CD4-positive, alpha-beta T cell treated with Interleukin-2 at 100 ng/mL for 4 hours (primary cell): ENCODE measurements around the gene COL13A1.

ENCODE experiments used
- DNase-seq: peaks from one replicate; pipeline ENCODE4 v3.0.0-alpha.2; 2020; ENCODE audit warnings: low spot score

The COL13A1 gene

GRCh38 chr10:69801434-69802315 lies at the start of gene COL13A1:
Gene COL13A1, plus strand, starts transcription at chr10:69801906. Its CDS starts 518 bp downstream, at chr10:69802424.
- DNase-seq, result no peak

GRCh38 chr10:69752479-69752878 lies 49.2 kb upstream of the COL13A1 start:
- DNase-seq, result no peak

DNA sequence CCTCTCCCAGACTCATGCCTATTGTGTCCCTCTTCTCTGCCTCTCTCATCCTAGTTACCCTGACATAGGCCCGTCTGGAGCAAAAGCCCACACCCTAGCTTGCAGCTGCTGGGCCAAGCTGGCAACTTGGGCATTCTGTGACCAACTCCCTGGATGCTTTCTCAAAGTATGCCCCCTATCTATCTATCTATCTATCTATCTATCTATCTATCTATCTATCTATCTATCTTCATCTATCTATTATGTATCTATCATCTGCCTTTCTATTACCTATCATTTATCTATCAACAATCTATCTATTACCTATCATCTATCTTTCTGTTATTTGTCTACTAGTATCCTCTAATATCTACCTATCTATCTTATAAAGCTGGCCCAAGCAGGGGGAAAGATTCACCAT lies 45.4 kb upstream of the COL13A1 start:
- no peak for DNase-seq

DNA sequence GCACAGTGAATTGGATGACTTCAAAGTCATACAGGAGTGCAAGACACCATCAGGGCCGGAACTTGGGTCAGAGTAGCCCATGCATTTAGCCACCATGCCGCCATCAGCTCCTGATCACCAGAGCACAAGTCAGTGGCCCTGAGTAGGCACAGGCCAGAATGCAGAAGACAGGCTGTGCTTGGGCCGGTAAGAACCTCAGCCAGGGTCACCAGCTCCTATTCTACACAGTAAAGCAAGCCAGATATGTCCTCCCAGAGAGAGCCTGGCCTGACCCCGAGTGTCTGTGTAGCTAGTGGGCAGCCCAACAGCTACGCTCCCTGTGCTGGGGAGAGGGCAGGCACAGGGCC lies 44.5 kb upstream of the COL13A1 start:
- DNase-seq, result no peak

GRCh38 chr10:69757553-69758309 lies 44.0 kb upstream of the COL13A1 start:
- DNase-seq, result no peak

DNA sequence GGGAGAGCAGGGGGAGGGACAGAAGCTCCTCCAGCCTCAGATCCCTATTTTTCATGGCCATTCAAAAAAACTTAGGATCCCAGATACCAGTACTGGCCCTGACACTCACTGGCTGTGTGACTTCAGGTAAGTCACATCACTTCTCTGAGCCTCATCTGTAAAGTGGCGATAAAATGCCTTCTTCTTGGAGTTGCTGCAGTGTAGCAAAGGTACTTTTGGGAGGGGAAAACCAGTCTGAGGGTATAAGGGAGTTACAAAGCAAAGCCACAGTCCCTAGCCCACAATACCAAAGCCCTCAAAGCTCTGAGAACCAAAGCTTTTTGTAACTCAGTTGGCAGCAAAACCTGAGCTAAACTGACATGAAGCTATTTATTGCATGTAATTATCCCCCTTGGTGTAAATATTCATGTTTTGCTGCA lies 43.4 kb upstream of the COL13A1 start:
- DNase-seq, result no peak

GRCh38 chr10:69759641-69760040 lies 42.1 kb upstream of the COL13A1 start:
- no peak for DNase-seq

- no peak for DNase-seq
Measured at GRCh38 chr10:69760072-69760471, 41.6 kb upstream of the COL13A1 start.

DNA sequence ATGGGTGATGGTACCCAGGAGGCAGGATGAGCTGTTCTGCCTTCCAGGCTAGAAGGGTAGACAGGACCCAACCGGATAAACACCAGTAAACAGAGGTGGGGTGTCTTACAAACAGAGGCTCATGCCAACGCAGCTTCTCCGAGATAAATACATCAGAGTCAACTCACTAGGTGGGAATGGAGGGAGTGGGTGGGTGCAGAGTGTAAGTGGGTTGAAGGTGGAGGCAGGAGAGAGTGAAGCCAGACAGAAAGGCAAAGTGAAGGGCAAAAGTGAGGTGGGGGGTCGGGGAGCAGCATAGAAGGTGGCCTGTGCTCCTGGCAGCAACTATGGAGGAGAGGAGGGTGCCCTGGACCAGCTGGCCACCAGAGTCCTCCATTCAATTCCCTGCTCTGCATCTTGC lies 40.4 kb upstream of the COL13A1 start:
- no peak for DNase-seq

- no peak for DNase-seq
Measured at GRCh38 chr10:69766161-69766910, 35.4 kb upstream of the COL13A1 start.

- DNase-seq, result no peak
Measured at GRCh38 chr10:69767793-69768192, 33.9 kb upstream of the COL13A1 start.

DNA sequence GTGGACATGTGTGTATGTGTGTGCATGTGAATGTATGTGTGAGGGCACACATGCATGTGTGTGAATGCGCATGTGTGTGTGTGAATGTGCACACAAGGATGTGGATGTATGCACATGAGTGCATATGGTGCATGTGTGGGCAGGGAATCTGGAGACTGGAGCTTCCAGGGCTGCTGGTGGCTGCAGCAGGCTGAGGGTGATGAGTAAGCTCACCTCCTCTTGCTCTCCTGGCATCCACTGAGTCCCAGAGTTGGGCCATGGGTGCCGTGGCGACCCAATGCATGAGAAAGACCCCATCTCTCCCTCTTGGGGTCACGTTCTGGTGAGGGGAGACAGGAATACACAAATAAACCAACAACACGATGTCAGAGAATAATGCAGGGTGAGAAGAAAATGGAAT lies 33.3 kb upstream of the COL13A1 start:
- DNase-seq, result no peak

- no peak for DNase-seq
Measured at GRCh38 chr10:69769395-69769992, 32.2 kb upstream of the COL13A1 start.

GRCh38 chr10:69772933-69773704 lies 28.6 kb upstream of the COL13A1 start:
- no peak for DNase-seq

GRCh38 chr10:69774596-69774995 lies 27.1 kb upstream of the COL13A1 start:
- no peak for DNase-seq

GRCh38 chr10:69780077-69780476 lies 21.6 kb upstream of the COL13A1 start:
- DNase-seq, result no peak

DNA sequence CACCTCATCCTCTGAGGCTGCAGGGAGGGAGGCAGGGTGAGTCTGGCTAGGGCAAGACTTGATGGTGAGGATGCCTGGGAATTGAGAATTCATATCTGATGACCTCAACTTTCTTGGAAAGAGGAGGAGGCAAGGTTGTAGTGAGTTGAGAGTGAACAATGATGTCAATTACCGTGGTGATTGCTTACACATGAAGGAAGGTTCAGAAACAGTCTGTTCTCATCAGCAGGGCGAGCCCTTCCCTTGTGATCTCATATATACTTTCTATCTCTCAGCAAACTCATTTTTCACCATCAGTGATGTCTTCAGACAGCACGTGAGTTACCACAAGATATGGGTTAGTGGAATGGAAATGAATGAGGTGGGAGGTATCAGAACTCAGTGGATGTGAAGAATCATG lies 20.1 kb upstream of the COL13A1 start:
- no peak for DNase-seq

- no peak for DNase-seq
Measured at GRCh38 chr10:69783515-69783914, 18.2 kb upstream of the COL13A1 start.

DNA sequence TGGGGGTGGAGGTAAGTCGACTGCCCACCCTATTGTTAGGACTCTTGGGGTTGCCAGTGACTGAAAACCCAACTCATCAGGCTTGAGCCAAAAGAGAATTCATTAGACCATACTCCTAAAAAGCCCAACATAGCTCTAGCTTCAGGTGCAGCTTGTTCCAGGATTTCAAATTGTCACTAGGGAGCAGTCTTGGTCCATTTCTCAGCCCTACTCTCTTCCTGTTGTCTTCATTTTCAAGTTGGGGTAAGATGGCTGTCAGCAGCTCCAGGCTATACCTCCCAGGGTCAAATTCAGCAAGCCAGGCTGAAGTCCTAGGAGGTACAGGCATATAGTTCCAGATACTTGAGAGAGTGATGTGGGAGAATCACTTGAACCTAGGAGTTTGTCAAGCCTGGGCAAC lies 14.9 kb upstream of the COL13A1 start:
- DNase-seq, result no peak

GRCh38 chr10:69787681-69788080 lies 14.0 kb upstream of the COL13A1 start:
- no peak for DNase-seq

DNA sequence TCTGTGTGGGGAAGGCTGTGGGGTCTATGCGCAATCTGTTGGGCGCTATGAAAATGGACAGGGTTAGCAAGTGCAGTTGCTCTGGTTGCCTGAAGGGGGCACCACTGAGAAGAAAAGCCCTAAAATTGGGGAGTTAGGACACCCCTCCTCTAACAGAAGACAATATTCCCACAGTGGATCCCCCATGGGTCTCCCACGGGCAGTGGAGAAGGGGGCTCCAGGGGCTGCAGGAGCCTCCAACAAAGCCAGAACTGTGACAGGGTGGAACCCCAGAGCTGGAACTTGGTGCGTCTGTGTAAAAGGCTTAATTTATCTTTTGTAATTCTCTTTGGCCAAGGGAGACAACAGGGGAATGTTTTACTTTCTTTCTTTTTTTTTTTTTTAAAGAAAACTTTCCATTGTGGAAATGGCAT lies 12.5 kb upstream of the COL13A1 start:
- no peak for DNase-seq
